Measurements from ENCODE around the gene NINJ2.

Gene NINJ2

DNA sequence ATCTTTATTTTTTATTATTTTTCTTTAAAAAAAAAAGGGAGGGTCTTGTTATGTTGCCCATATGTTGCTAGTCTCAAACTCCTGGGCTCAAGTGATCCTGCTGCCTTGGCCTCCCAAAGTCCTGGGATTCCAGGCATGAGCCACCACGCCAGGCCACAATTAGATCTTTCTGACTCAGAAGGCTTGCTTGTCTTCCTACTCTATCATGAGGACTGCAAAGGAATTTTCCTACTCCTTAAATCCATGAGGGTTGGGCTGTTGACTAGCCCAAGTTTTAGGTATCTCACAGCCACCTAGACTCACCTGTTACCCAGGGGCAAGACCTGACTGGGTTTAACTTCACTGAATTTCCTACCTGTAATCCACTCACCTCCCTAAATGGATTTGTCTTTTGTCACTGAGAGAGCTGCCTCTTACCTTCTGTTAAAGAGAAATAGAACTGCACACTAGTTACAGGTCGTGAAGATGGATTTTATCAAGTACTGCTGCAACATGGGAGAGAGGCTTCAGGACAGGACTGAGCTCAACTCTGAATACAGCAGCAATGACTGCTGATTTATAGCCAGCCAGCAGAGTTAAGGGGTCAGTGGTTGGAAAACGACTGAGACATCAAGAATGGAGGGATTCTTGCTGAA is 131.2 kb downstream of the NINJ2 start:
- DNase-seq (ENCODE audit: low read depth, low spot score): no peak

GRCh38 chr12:530821-531220 is 132.4 kb downstream of the NINJ2 start:
- no peak for DNase-seq (ENCODE audit: low read depth, low spot score)

GRCh38 chr12:530308-530707 is 132.9 kb downstream of the NINJ2 start:
- DNase-seq (ENCODE audit: low read depth, low spot score): no peak

DNA sequence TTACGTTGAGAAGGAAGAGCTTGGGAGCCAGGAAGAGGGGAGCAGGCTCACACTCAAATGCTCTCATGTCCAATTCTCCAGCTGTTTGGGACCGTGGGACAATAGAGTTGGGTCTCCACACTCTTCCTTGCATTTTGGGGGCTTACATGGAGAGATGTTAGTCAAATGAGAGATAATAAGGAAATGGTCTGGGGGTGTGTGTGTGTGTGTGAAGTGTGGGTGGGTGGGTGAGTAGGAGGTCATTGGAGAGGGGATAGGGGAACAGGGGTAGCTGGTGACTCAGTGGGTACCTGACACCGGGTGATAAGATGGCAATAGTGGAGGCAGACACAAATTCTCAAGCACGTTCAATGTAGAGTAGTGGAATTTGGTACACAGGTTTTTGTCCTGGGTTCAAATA is 135.5 kb downstream of the NINJ2 start:
- no peak for DNase-seq (ENCODE audit: low read depth, low spot score)

GRCh38 chr12:527241-527640 is 136.0 kb downstream of the NINJ2 start:
- no peak for DNase-seq (ENCODE audit: low read depth, low spot score)

DNA sequence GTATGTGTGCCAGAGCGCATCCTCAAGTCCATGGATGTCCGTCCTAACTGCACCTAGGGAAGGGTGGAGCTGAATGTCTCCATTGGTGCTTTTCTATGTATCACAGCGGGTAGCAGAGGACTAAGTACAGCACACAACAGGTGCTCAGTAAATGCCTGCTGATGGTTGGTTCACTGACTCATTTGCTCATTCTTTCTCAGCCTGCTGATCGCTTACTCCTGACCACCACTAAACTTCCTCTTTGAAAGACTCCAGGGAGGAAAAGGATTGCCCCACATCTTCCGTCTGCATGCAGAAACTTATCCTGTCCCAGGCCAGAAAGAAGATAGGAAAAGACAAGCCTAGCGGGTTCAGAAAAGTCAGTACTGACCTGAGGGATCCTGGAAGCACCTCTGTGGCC is 137.2 kb downstream of the NINJ2 start:
- DNase-seq (ENCODE audit: low read depth, low spot score): no peak

DNA sequence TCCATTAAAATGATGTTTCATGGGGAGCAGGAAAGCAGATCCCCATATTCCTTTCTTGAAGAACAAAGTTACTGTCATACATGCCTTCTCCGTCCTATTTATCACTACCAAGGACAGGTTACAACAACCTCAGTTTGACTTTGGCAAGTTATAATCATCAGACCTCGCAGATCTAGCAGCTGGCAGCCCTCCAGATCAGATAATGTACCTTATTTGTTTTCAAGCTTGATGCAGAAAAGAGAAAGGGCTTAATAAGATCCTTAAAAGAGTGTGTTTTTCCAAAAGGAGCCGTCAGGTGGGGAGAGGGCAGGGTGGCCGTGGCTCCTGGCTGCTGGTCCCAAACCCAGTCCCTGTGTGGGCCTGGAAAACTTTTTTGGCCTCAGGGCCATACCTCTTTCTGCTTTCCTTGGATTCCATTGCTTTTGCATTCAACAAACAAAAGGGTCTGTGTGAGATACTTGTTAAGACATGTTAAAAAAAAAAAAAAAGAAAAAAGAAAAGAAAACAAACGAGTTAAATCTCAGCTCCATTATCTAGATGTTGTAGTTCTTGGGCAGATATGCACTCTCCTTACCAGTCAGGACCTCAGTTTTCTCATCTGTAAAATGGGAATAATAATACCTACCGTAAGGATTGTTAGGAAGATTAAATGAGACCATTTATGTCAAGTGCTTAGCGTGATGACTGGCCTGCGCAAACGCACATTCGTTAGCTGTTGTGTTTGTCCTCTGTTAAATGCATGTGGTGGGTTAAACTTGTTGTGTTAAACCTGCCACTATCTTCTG is 138.9 kb downstream of the NINJ2 start:
- DNase-seq (ENCODE audit: low read depth, low spot score): no peak

DNA sequence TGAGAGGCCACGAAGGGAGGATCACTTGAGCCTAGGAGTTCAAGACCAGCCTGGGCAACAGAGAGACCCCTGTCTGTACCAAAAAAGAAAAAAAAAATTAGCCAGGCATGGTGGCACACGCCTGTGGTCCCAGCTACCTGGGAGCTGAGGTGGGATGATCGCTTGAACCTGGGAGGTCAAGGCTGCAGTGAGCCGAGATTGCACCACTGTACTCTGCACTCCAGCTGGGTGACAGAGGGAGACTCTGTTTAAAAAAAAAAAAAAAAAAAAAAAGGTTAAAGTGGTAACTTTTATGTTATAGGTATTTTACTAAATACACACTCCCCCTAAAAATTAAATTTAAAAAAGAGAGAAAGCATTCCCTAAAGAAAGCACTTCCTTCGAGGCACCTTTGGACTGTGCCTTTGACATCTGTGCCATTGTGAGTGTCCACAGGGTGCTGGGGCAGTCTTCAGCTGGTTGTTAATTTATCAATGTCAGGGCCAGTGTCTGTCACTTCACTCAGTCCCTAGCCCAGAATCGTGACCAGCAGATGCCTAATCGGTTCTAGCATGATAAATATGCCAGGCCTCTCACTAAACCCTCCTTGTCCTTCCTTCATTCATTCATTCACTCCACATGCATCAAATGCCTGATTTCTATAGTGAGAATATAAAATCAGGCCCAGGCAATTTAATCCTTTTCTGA is 140.4 kb downstream of the NINJ2 start:
- no peak for DNase-seq (ENCODE audit: low read depth, low spot score)

GRCh38 chr12:520119-520518 is 143.1 kb downstream of the NINJ2 start:
- DNase-seq (ENCODE audit: low read depth, low spot score): no peak

GRCh38 chr12:517538-517937 is 145.7 kb downstream of the NINJ2 start:
- no peak for DNase-seq (ENCODE audit: low read depth, low spot score)

All from iPS DF 19.7 (cell line).